ENCODE measurements around the gene MBD5.
"Not testable (repeated sequence)": the region's sequence is repeated elsewhere in the genome, so short reads cannot be mapped to it uniquely, and the experiment has no call there.

The MBD5 gene

GRCh38 chr2:147999126-147999525, 21.8 kb upstream of the MBD5 start:
- no peak overlapping the region for H3K4me3 ChIP-seq (ENCODE audit: low read length)
- TF ChIP-seq CTCF (IDR thresholded peaks at IDR 0.05; ENCODE audit: low read depth, low read length) (no peak), EZH2phosphoT487 (IDR thresholded peaks at IDR 0.05; ENCODE audit: low read depth) (no peak)
- no peak overlapping the region for H3K4me2 ChIP-seq (ENCODE audit: low read length)
- H3K79me2 ChIP-seq (ENCODE audit: low read length): peaks cover 61% of the 10 kb centered on the region
- H3K9ac ChIP-seq (ENCODE audit: low read length): no peak overlapping the region
- H3K27ac ChIP-seq (ENCODE audit: low read length): no peak overlapping the region
- H3K27me3 ChIP-seq (ENCODE audit: low read depth, low read length): no peaks in the 10 kb centered on the region
- H3K36me3 ChIP-seq (replicated peaks; ENCODE audit: low read depth, low read length): peaks cover 4% of the 10 kb centered on the region
- H2AFZ ChIP-seq (ENCODE audit: low read depth, low read length): no peak overlapping the region
- H4K20me1 ChIP-seq (ENCODE audit: insufficient read depth, low read length): peaks cover 18% of the 10 kb centered on the region; the same call in 1 of the 2 replicates
- H3K4me1 ChIP-seq (ENCODE audit: low read length): no peaks in the 10 kb centered on the region
- H3K9me3 ChIP-seq (ENCODE audit: insufficient read depth, low read length): no peaks in the 10 kb centered on the region

- peaks cover 4% of the 10 kb centered on the region for H3K36me3 ChIP-seq (replicated peaks; ENCODE audit: low read depth, low read length)
- no peak for TF ChIP-seq EZH2phosphoT487 (IDR thresholded peaks at IDR 0.05; ENCODE audit: low read depth)
- no peak for TF ChIP-seq CTCF (IDR thresholded peaks at IDR 0.05; ENCODE audit: low read depth, low read length)
- no peak overlapping the region for H3K9ac ChIP-seq (ENCODE audit: low read length)
- H3K4me2 ChIP-seq (ENCODE audit: low read length): no peak overlapping the region
- H3K4me3 ChIP-seq (ENCODE audit: low read length): no peak overlapping the region
- peaks cover 60% of the 10 kb centered on the region for H3K79me2 ChIP-seq (ENCODE audit: low read length)
- peaks cover 18% of the 10 kb centered on the region; the same call in 1 of the 2 replicates for H4K20me1 ChIP-seq (ENCODE audit: insufficient read depth, low read length)
- no peaks in the 10 kb centered on the region for H3K27me3 ChIP-seq (ENCODE audit: low read depth, low read length)
- no peaks in the 10 kb centered on the region for H3K4me1 ChIP-seq (ENCODE audit: low read length)
- no peak overlapping the region for H2AFZ ChIP-seq (ENCODE audit: low read depth, low read length)
- no peaks in the 10 kb centered on the region for H3K9me3 ChIP-seq (ENCODE audit: insufficient read depth, low read length)
- H3K27ac ChIP-seq (ENCODE audit: low read length): no peak overlapping the region
Observed at GRCh38 chr2:148000095-148000494, 20.8 kb upstream of the MBD5 start.

GRCh38 chr2:148002420-148002819, 18.5 kb upstream of the MBD5 start:
- not testable (repeated sequence) for H3K9me3 ChIP-seq (ENCODE audit: insufficient read depth, low read length); H3K4me3 ChIP-seq (ENCODE audit: low read length); H3K27me3 ChIP-seq (ENCODE audit: low read depth, low read length); H3K4me1 ChIP-seq (ENCODE audit: low read length); H3K27ac ChIP-seq (ENCODE audit: low read length); H3K4me2 ChIP-seq (ENCODE audit: low read length); H2AFZ ChIP-seq (ENCODE audit: low read depth, low read length); H3K36me3 ChIP-seq (replicated peaks; ENCODE audit: low read depth, low read length); H3K9ac ChIP-seq (ENCODE audit: low read length)
- Histone ChIP-seq H3K79me2 (ENCODE audit: low read length) (peaks cover 66% of the 10 kb centered on the region), H4K20me1 (ENCODE audit: insufficient read depth, low read length) (peaks cover 27% of the 10 kb centered on the region; the same call in 1 of the 2 replicates)

- Histone ChIP-seq H3K9me3 (ENCODE audit: insufficient read depth, low read length) (no peaks in the 10 kb centered on the region), H3K9ac (ENCODE audit: low read length) (no peak overlapping the region), H3K27me3 (ENCODE audit: low read depth, low read length) (no peaks in the 10 kb centered on the region), H4K20me1 (ENCODE audit: insufficient read depth, low read length) (peaks cover 20% of the 10 kb centered on the region), H3K36me3 (replicated peaks; ENCODE audit: low read depth, low read length) (no peaks in the 10 kb centered on the region), H3K4me1 (ENCODE audit: low read length) (no peaks in the 10 kb centered on the region), H3K4me2 (ENCODE audit: low read length) (no peak overlapping the region), H3K4me3 (ENCODE audit: low read length) (no peak overlapping the region), H3K27ac (ENCODE audit: low read length) (no peak overlapping the region), H3K79me2 (ENCODE audit: low read length) (peaks cover 76% of the 10 kb centered on the region), H2AFZ (ENCODE audit: low read depth, low read length) (no peak overlapping the region)
- TF ChIP-seq EZH2phosphoT487 (IDR thresholded peaks at IDR 0.05; ENCODE audit: low read depth): no peak
- TF ChIP-seq CTCF (IDR thresholded peaks at IDR 0.05; ENCODE audit: low read depth, low read length): no peak
Observed at GRCh38 chr2:148006249-148007007, 14.5 kb upstream of the MBD5 start.

Measured in OCI-LY3 (cell line).